HG03378 (cell line): ENCODE data around the gene TRAPPC6A.

Experiments used
- ATAC-seq: cut with Tn5 transposase; IDR thresholded peaks from one replicate; pipeline ENCODE4 v1.9.1; 2021; ENCODE audit warnings: mild to moderate bottlenecking, moderate library complexity; ENCODE audit not compliant: unreplicated experiment

The TRAPPC6A gene

GRCh38 chr19:45186509-45187334 is 8.7 kb upstream of the TRAPPC6A start:
- no peak for ATAC-seq

GRCh38 chr19:45184115-45184514 is 6.1 kb upstream of the TRAPPC6A start:
- no peak for ATAC-seq

GRCh38 chr19:45182758-45183157 is 4.7 kb upstream of the TRAPPC6A start:
- ATAC-seq = no peak

- ATAC-seq = no peak
Measured at GRCh38 chr19:45180936-45181335, 2.9 kb upstream of the TRAPPC6A start.

GRCh38 chr19:45179892-45180370 is 1.9 kb upstream of the TRAPPC6A start:
- no peak for ATAC-seq

- no peak for ATAC-seq
Measured at GRCh38 chr19:45179072-45179891, 1.2 kb upstream of the TRAPPC6A start.

GRCh38 chr19:45178262-45179071 is 430 bp upstream of the TRAPPC6A start, which contains the start of gene BLOC1S3:
TSS of gene BLOC1S3 (plus strand) at chr19:45178784. CDS start at chr19:45179297, 513 bp downstream.
- ATAC-seq = peak; percentile 83

GRCh38 chr19:45175515-45176345 is 2.3 kb downstream of the TRAPPC6A start:
- ATAC-seq = no peak

GRCh38 chr19:45173816-45174215 is 4.2 kb downstream of the TRAPPC6A start:
- no peak for ATAC-seq

- ATAC-seq = no peak
Measured at GRCh38 chr19:45172611-45173208, 5.3 kb downstream of the TRAPPC6A start.

- no peak for ATAC-seq
Measured at GRCh38 chr19:45172173-45172572, 5.9 kb downstream of the TRAPPC6A start.

GRCh38 chr19:45171211-45171623 is 6.8 kb downstream of the TRAPPC6A start:
- no peak for ATAC-seq

GRCh38 chr19:45170146-45171106 is 7.6 kb downstream of the TRAPPC6A start:
- ATAC-seq = no peak

- no peak for ATAC-seq
Measured at GRCh38 chr19:45169602-45170001, 8.4 kb downstream of the TRAPPC6A start.

- no peak for ATAC-seq
Measured at GRCh38 chr19:45168767-45169351, 9.2 kb downstream of the TRAPPC6A start.

- no peak for ATAC-seq
Measured at GRCh38 chr19:45166723-45167252, 11.2 kb downstream of the TRAPPC6A start.

GRCh38 chr19:45164577-45165335 is 13.3 kb downstream of the TRAPPC6A start:
- ATAC-seq = peak; percentile 62
